Measurements from ENCODE around the gene KLK14. TPM values are rescaled to one million over a fixed set of nuclear protein-coding genes. Genes with fewer than 3 reads are reported as not detected.

The KLK14 gene
- total RNA-seq, 1 donor from 2014 or later = not detected

GRCh38 chr19:51066393-51067186 is 16.1 kb downstream of the KLK14 start:
- no peaks in the 10 kb centered on the region for H3K4me1 ChIP-seq
- H3K27me3 ChIP-seq = no peaks in the 10 kb centered on the region
- no peak for DNase-seq (ENCODE audit: low spot score in 2 of 2)
- H3K4me3 ChIP-seq = no peak overlapping the region
- H3K27ac ChIP-seq = no peak overlapping the region
- TF ChIP-seq, protein P1, sequence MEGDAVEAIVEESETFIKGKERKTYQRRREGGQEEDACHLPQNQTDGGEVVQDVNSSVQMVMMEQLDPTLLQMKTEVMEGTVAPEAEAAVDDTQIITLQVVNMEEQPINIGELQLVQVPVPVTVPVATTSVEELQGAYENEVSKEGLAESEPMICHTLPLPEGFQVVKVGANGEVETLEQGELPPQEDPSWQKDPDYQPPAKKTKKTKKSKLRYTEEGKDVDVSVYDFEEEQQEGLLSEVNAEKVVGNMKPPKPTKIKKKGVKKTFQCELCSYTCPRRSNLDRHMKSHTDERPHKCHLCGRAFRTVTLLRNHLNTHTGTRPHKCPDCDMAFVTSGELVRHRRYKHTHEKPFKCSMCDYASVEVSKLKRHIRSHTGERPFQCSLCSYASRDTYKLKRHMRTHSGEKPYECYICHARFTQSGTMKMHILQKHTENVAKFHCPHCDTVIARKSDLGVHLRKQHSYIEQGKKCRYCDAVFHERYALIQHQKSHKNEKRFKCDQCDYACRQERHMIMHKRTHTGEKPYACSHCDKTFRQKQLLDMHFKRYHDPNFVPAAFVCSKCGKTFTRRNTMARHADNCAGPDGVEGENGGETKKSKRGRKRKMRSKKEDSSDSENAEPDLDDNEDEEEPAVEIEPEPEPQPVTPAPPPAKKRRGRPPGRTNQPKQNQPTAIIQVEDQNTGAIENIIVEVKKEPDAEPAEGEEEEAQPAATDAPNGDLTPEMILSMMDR (IDR thresholded peaks at IDR 0.05) = no peak
- no peaks in the 10 kb centered on the region for H3K9me3 ChIP-seq
- intact Hi-C loops (cut with DNase I) = no loop called here
- no peaks in the 10 kb centered on the region for H3K36me3 ChIP-seq

DNA sequence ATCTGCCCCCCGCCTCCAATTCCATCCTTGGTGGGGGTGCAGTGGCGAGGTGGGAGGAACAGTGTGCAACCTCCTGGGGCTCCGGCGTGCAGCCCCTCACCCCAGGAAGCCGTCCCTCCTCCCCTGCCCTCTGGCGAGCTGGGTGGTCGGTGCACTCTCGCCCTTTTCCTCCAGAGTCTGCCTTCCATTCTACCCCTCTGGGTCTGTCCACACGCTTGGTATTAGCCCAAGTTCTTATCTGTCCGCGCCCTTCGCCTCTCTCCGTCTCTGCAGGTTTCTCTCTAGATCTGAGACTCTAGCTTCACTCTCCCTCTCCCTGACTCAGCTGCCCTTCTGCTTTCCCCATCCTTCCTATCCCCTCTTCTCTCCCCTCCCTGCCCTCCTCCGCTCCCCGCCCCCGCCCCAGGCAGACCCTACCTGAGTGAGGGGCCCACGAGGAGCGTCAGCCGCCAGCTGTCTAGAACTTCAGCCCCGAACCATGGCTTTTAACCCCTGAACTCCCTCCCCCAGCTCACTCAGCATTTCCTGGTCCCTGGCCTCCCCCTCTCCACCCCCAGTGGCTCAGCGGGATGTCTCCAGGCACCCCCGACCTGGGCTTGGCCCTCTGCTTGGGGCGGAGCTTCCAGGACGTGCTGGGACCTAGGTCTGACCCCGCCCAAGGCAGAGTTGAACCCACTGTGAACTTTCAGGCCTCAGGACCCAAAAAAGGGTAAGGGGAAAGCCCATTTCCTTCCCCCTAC is 17.3 kb downstream of the KLK14 start:
- no peaks in the 10 kb centered on the region for H3K36me3 ChIP-seq
- intact Hi-C loops (cut with DNase I) = no loop called here
- no peaks in the 10 kb centered on the region for H3K27me3 ChIP-seq
- no peak overlapping the region for H3K4me3 ChIP-seq
- no peaks in the 10 kb centered on the region for H3K4me1 ChIP-seq
- H3K9me3 ChIP-seq = no peaks in the 10 kb centered on the region
- DNase-seq (ENCODE audit: low spot score in 2 of 2) = no peak
- H3K27ac ChIP-seq = no peak overlapping the region
- TF ChIP-seq, protein P1 (IDR thresholded peaks at IDR 0.05) = no peak

DNA sequence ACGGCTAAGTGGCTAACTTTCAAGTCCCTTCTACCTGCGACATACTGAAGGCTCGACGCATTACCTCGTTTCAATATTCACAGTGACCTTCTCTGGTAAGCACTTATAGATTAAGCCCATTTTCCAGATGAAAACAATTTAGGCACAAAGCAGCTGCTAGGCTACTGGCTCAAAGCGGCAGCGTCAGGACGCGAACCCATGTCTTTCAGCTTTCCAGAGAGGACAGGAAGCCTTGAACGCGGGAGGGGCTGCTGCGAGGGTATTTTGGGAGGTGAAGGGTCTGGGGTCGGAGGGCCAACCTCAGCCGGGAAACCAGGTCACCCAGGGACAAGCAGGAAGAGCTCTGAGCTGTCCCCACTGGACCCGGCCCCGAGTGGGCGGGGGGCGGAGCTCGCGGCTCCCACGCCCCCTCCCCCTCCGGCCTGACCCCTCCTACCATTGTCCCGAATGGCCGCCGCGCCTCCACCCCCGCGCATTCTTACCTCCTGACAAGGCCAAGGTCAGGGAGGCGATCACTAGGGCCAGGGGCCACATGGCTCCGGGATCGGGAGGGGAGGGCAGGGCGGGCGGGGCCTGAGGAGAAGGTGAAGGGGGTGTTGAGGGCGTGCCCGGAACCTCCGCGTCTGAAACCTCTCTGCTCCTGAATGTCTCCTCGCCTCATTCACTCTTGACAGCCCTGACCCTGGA is 18.0 kb downstream of the KLK14 start, which contains the start of gene KLK13:
Gene KLK13, minus strand, starts transcription at position 559 of the 687 bp plus-strand sequence. Its CDS starts 25 bp downstream, at position 534.
- H3K9me3 ChIP-seq = no peaks in the 10 kb centered on the region
- H3K4me1 ChIP-seq = no peaks in the 10 kb centered on the region
- intact Hi-C loops (cut with DNase I) = no loop called here
- H3K36me3 ChIP-seq = no peaks in the 10 kb centered on the region
- TF ChIP-seq, protein P1 (IDR thresholded peaks at IDR 0.05) = no peak
- no peaks in the 10 kb centered on the region for H3K27me3 ChIP-seq
- no peak for DNase-seq (ENCODE audit: low spot score in 2 of 2)
- no peak within 1 kb of the TSS for H3K27ac ChIP-seq
- peak within 1 kb of the TSS in 1 of 2 donors; percentile 18 for H3K4me3 ChIP-seq

GRCh38 chr19:51063664-51064063 is 19.0 kb downstream of the KLK14 start:
- Histone ChIP-seq H3K4me1 (no peaks in the 10 kb centered on the region), H3K27me3 (no peaks in the 10 kb centered on the region), H3K4me3 (no peak overlapping the region), H3K27ac (no peak overlapping the region), H3K36me3 (no peaks in the 10 kb centered on the region), H3K9me3 (no peaks in the 10 kb centered on the region)
- TF ChIP-seq, protein P1 (IDR thresholded peaks at IDR 0.05) = no peak
- intact Hi-C loops (cut with DNase I) = no loop called here
- DNase-seq (ENCODE audit: low spot score in 2 of 2) = no peak

- Histone ChIP-seq H3K4me3 (no peak overlapping the region), H3K9me3 (no peaks in the 10 kb centered on the region), H3K4me1 (no peaks in the 10 kb centered on the region), H3K27me3 (no peaks in the 10 kb centered on the region), H3K27ac (no peak overlapping the region), H3K36me3 (no peaks in the 10 kb centered on the region)
- TF ChIP-seq, protein P1 (IDR thresholded peaks at IDR 0.05) = no peak
- no peak for DNase-seq (ENCODE audit: low spot score in 2 of 2)
- intact Hi-C loops (cut with DNase I) = no loop called here
Measured at GRCh38 chr19:51060973-51061372, 21.7 kb downstream of the KLK14 start.

All from ascending aorta (tissue), 2 donors.